Lung (tissue), 12 donors: Measurements from ENCODE around the gene DCDC2B. TPM values are rescaled to one million over a fixed set of nuclear protein-coding genes. Genes with fewer than 3 reads are reported as not detected.

Experiments used
- ATAC-seq: fragments of 200-7000 bp; cut with Tn5 transposase; one replicate; pipeline ENCODE4 v1.9.1; 2020; ENCODE audit warnings: moderate number of reproducible peaks; ENCODE audit not compliant: insufficient read depth, low FRiP score
- DNase-seq, 3 donors: peaks; one replicate each; pipeline ENCODE4 v3.0.0-alpha.2; 2013 to 2017
- H3K27ac ChIP-seq, 2 donors: one replicate each; pipeline ENCODE4 v1.5.1; 2013; ENCODE audit warnings: mild to moderate bottlenecking in 2 of 2, moderate library complexity in 2 of 2, control low read depth in 1 of 2, inconsistent platforms in 1 of 2, low read depth in 1 of 2, low read length in 1 of 2
- H3K27me3 ChIP-seq, 3 donors: one replicate each; pipeline ENCODE4 v1.5.1; 2013; ENCODE audit warnings: low read length in 2 of 3; ENCODE audit not compliant: control insufficient read depth in 3 of 3, insufficient read depth in 3 of 3
- H3K36me3 ChIP-seq, 4 donors: one replicate each; pipeline ENCODE4 v1.5.1; 2013; ENCODE audit warnings: low read length in 4 of 4, mild to moderate bottlenecking in 1 of 4, moderate library complexity in 1 of 4; ENCODE audit not compliant: control insufficient read depth in 4 of 4, insufficient read depth in 4 of 4
- H3K4me1 ChIP-seq, 5 donors: one replicate each; pipeline ENCODE4 v1.5.1; 2013; ENCODE audit warnings: low read length in 5 of 5, mild to moderate bottlenecking in 2 of 5, moderate library complexity in 1 of 5; ENCODE audit not compliant: control insufficient read depth in 5 of 5, insufficient read depth in 5 of 5
- H3K4me3 ChIP-seq: one replicate; pipeline ENCODE4 v1.5.1; 2013; ENCODE audit warnings: mild to moderate bottlenecking, control low read depth, moderate library complexity
- H3K9ac ChIP-seq, 2 donors: one replicate each; pipeline ENCODE4 v1.5.1; 2013; ENCODE audit warnings: low read length in 2 of 2, control low read depth in 1 of 2; ENCODE audit not compliant: insufficient read depth in 1 of 2
- H3K9me3 ChIP-seq, 4 donors: one replicate each; pipeline ENCODE4 v1.5.1; 2013; ENCODE audit warnings: low read length in 3 of 4, mild to moderate bottlenecking in 1 of 4, moderate library complexity in 1 of 4; ENCODE audit not compliant: control insufficient read depth in 4 of 4, insufficient read depth in 3 of 4
- CTCF ChIP-seq: IDR thresholded peaks from 2 replicates; pipeline ENCODE4 v1.5.1; 2012; ENCODE audit warnings: mild to moderate bottlenecking; ENCODE audit errors: control extremely low read depth, extremely low read depth
- WGBS, 2 donors: extraction: QIAGEN DNeasy Blood & Tissue Kit; methylation state at CpG; one replicate each; pipeline ENCODE4 v1.1.7; 2013; 5-methylcytosine and 5-hydroxymethylcytosine counted together
- polyA plus RNA-seq, 2 donors: library from polyadenylated mRNA; stranded (reverse); fragments of 200-250 nt; gene quantifications; one replicate each; pipeline ENCODE4 v1.2.1, GENCODE V29; 2013
- total RNA-seq, 2 donors: library from RNA; depleted of rRNA in 1 of 2; stranded (reverse); fragments of >200 nt in 1 of 2; gene quantifications; one replicate each; pipeline ENCODE4 v1.2.1, GENCODE V29; 2014 to 2021
- donor health status: control.
- donor health status: control.
- donor health status: Bipolar disorder and iron deficiency.
- donor health status: healthy.
- donor health status: DM: yes; HTN: yes; CAD: no.

DCDC2B gene
- total and polyA plus RNA-seq, 4 donors, result 3.5 to 10.0 (median 5.8) TPM

GRCh38 chr1:32240140-32240951 is 31.5 kb downstream of the DCDC2B start:
- ATAC-seq (peak; percentile 65), DNase-seq (peak; percentile 76 to 86 (median 85))
- H3K4me1 ChIP-seq, result peaks cover 0 to 31% (median 2%) of the 10 kb centered on the region in 5 donors
- no peaks in the 10 kb centered on the region for H3K27me3 ChIP-seq
- peak overlapping the region; percentile 71 to 75 for H3K27ac ChIP-seq
- H3K9me3 ChIP-seq, result no peaks in the 10 kb centered on the region
- 4% methylated on average over 58 to 62 of the region's 62 CpGs for WGBS, 2 donors
- TF ChIP-seq CTCF, result peak; percentile 41
- H3K4me3 ChIP-seq, result peak overlapping the region; percentile 50
- H3K36me3 ChIP-seq, result no peaks in the 10 kb centered on the region
- peak overlapping the region; percentile 62 to 63 for H3K9ac ChIP-seq

GRCh38 chr1:32241001-32241763 is 32.3 kb downstream of the DCDC2B start:
- H3K27me3 ChIP-seq, result no peaks in the 10 kb centered on the region
- H3K4me1 ChIP-seq, result peaks cover 0 to 31% (median 0%) of the 10 kb centered on the region in 5 donors
- DNase-seq (peak; percentile 80 to 82 (median 81)), ATAC-seq (peak; percentile 60)
- H3K36me3 ChIP-seq, result no peaks in the 10 kb centered on the region
- no peak for TF ChIP-seq CTCF
- peak overlapping the region; percentile 50 for H3K4me3 ChIP-seq
- no peaks in the 10 kb centered on the region for H3K9me3 ChIP-seq
- 1 to 2% methylated on average over 55 of the region's 55 CpGs for WGBS, 2 donors
- H3K27ac ChIP-seq, result peak overlapping the region; percentile 71 to 75
- peak overlapping the region; percentile 63 to 65 for H3K9ac ChIP-seq

DNA sequence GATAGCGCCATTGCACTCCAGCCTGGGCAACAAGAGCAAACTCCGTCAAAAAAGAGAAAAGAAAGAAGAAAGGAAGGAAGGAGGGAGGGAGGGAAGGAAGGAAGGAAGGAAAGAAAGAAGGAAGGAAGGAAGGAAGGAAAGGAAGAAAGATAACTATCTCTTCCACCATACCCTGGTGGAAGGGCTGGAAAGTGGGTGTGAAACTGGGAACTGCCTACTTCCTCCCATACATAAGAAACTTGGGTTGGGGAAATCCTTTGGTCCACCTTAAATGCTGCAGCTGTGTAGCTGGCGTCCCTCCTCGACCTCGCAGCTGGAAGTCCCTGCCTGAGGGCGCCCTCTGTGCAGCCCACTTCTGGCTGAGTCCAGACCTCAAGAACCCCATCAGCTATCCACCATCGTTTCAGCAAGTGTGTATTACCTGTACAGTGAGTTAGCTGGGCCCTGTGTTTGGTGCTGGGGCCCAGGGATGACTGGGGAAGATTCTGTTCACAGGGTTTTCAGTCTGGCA is 33.5 kb downstream of the DCDC2B start:
- Histone ChIP-seq H3K4me3 (no peak overlapping the region), H3K36me3 (no peaks in the 10 kb centered on the region), H3K27me3 (no peaks in the 10 kb centered on the region), H3K9ac (no peak overlapping the region), H3K27ac (peak overlapping the region in 1 of 2 donors; percentile 43), H3K9me3 (no peaks in the 10 kb centered on the region), H3K4me1 (peaks cover 0 to 33% (median 2%) of the 10 kb centered on the region in 5 donors)
- ATAC-seq (no peak), DNase-seq (peak; percentile 46 to 78 (median 71))
- WGBS, 2 donors, result 27 to 33% methylated on average over 7 of the region's 7 CpGs
- TF ChIP-seq CTCF, result no peak
